ENCODE data around the gene SLC35G3. TPM values are rescaled to one million over a fixed set of nuclear protein-coding genes. Genes with fewer than 3 reads are reported as not detected.

Gene SLC35G3
- total RNA-seq, 1 donor from 2014 or later, result not detected

DNA sequence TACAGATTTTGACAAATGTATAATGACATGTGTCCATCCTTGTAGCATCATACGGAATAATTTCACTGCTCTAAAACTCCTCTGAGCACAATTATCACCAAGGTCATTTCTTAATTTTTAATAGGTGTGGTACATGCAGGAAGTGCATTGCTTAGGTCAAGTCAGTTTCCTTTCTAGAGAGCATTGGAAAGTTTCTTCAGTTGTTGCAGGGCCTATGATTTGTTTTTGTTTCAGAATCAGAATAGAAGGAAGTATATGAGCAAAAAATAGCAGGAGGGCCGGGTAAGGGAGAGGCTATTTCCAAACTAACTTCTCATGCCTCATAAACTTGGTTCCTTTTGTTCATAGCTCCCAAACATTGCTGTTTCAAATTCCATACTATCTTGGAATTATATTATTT, 24.7 kb upstream of the SLC35G3 start:
- H3K4me3 ChIP-seq, result no peak overlapping the region
- no peak for DNase-seq (ENCODE audit: extremely low spot score in 2 of 2)
- no peaks in the 10 kb centered on the region for H3K36me3 ChIP-seq
- H3K4me1 ChIP-seq, result peaks cover 12% of the 10 kb centered on the region
- no peak overlapping the region for H3K27ac ChIP-seq
- no peaks in the 10 kb centered on the region for H3K9me3 ChIP-seq
- intact Hi-C loops (cut with DNase I), result no loop called here
- peak in 1 of 2 donors; percentile 19 for TF ChIP-seq POLR2AphosphoS5 (IDR thresholded peaks at IDR 0.05; ENCODE audit: insufficient read depth in 1 of 2, low read depth in 1 of 2)
- TF ChIP-seq, protein P1, sequence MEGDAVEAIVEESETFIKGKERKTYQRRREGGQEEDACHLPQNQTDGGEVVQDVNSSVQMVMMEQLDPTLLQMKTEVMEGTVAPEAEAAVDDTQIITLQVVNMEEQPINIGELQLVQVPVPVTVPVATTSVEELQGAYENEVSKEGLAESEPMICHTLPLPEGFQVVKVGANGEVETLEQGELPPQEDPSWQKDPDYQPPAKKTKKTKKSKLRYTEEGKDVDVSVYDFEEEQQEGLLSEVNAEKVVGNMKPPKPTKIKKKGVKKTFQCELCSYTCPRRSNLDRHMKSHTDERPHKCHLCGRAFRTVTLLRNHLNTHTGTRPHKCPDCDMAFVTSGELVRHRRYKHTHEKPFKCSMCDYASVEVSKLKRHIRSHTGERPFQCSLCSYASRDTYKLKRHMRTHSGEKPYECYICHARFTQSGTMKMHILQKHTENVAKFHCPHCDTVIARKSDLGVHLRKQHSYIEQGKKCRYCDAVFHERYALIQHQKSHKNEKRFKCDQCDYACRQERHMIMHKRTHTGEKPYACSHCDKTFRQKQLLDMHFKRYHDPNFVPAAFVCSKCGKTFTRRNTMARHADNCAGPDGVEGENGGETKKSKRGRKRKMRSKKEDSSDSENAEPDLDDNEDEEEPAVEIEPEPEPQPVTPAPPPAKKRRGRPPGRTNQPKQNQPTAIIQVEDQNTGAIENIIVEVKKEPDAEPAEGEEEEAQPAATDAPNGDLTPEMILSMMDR (IDR thresholded peaks at IDR 0.05), result no peak
- no peak for TF ChIP-seq POLR2A (IDR thresholded peaks at IDR 0.05)
- no peaks in the 10 kb centered on the region for H3K27me3 ChIP-seq

DNA sequence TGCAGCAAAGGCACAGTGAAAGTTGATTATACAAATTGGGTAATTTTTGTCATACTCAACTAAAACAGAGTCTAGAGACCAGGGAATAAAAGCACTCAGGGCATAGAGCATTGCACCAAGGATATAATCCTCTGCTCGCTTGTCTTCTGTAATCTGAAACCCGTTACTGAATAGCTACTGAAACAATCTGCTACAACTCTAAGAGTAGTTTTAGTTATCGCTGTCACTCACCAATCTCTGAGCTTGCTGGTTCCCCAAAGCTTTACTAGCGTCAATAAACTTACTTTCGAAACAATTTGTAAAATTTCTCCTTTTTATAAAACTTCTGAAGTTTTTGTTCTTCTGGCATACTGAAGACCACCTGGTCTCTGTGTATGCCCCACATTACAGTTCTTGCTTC, 22.9 kb upstream of the SLC35G3 start:
- Histone ChIP-seq H3K27ac (no peak overlapping the region), H3K9me3 (no peaks in the 10 kb centered on the region), H3K36me3 (no peaks in the 10 kb centered on the region), H3K27me3 (no peaks in the 10 kb centered on the region), H3K4me1 (peaks cover 16% of the 10 kb centered on the region), H3K4me3 (no peak overlapping the region)
- DNase-seq (ENCODE audit: extremely low spot score in 2 of 2), result no peak
- no peak for TF ChIP-seq POLR2A (IDR thresholded peaks at IDR 0.05)
- TF ChIP-seq POLR2AphosphoS5 (IDR thresholded peaks at IDR 0.05; ENCODE audit: insufficient read depth in 1 of 2, low read depth in 1 of 2), result no peak
- TF ChIP-seq, protein P1 (IDR thresholded peaks at IDR 0.05), result no peak
- intact Hi-C loops (cut with DNase I), result no loop called here

GRCh38 chr17:35214631-35215273, 20.6 kb upstream of the SLC35G3 start:
- Histone ChIP-seq H3K27me3 (no peaks in the 10 kb centered on the region), H3K36me3 (no peaks in the 10 kb centered on the region), H3K27ac (no peak overlapping the region), H3K4me1 (peaks cover 16% of the 10 kb centered on the region), H3K9me3 (no peaks in the 10 kb centered on the region), H3K4me3 (no peak overlapping the region)
- intact Hi-C loops (cut with DNase I), result no loop called here
- no peak for DNase-seq (ENCODE audit: extremely low spot score in 2 of 2)
- no peak for TF ChIP-seq POLR2A (IDR thresholded peaks at IDR 0.05)
- no peak for TF ChIP-seq POLR2AphosphoS5 (IDR thresholded peaks at IDR 0.05; ENCODE audit: insufficient read depth in 1 of 2, low read depth in 1 of 2)
- TF ChIP-seq, protein P1 (IDR thresholded peaks at IDR 0.05), result no peak

DNA sequence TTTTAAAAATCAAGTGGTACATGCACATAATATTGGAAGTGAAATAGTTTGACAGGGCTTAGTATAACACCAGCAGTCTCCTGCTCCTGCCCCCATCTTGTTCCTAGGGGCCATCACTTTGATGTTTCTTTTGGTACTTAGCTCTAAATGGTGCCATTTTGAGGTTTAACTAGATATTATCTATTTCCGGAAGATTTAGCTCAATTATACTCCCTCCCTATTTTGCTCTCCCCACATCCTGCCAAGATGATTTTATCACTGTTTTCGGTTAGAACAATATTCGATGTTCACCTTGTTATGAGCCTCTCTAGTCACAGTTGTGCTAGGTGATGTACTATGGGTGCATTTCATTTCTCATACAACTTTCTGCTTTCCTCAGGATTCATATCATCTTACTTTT, 20.0 kb upstream of the SLC35G3 start:
- Histone ChIP-seq H3K27ac (no peak overlapping the region), H3K36me3 (no peaks in the 10 kb centered on the region), H3K4me3 (no peak overlapping the region), H3K4me1 (peaks cover 16% of the 10 kb centered on the region), H3K9me3 (no peaks in the 10 kb centered on the region), H3K27me3 (no peaks in the 10 kb centered on the region)
- intact Hi-C loops (cut with DNase I), result no loop called here
- DNase-seq (ENCODE audit: extremely low spot score in 2 of 2), result no peak
- TF ChIP-seq POLR2AphosphoS5 (IDR thresholded peaks at IDR 0.05; ENCODE audit: insufficient read depth in 1 of 2, low read depth in 1 of 2) (no peak), POLR2A (IDR thresholded peaks at IDR 0.05) (no peak)
- TF ChIP-seq, protein P1 (IDR thresholded peaks at IDR 0.05), result no peak

GRCh38 chr17:35213412-35213940, 19.3 kb upstream of the SLC35G3 start:
- no peaks in the 10 kb centered on the region for H3K27me3 ChIP-seq
- no peak overlapping the region for H3K4me3 ChIP-seq
- DNase-seq (ENCODE audit: extremely low spot score in 2 of 2), result no peak
- no peaks in the 10 kb centered on the region for H3K36me3 ChIP-seq
- intact Hi-C loops (cut with DNase I), result no loop called here
- H3K4me1 ChIP-seq, result peaks cover 16% of the 10 kb centered on the region
- no peaks in the 10 kb centered on the region for H3K9me3 ChIP-seq
- H3K27ac ChIP-seq, result no peak overlapping the region
- TF ChIP-seq POLR2AphosphoS5 (IDR thresholded peaks at IDR 0.05; ENCODE audit: insufficient read depth in 1 of 2, low read depth in 1 of 2) (peak in 1 of 2 donors; percentile 15), POLR2A (IDR thresholded peaks at IDR 0.05) (no peak)

All from vagina (tissue), 2 donors.